ENCODE measurements around the gene CLDN34.
A peak's percentile ranks its signal among the peaks of the same experiment; 100 is the strongest.

The CLDN34 gene

DNA sequence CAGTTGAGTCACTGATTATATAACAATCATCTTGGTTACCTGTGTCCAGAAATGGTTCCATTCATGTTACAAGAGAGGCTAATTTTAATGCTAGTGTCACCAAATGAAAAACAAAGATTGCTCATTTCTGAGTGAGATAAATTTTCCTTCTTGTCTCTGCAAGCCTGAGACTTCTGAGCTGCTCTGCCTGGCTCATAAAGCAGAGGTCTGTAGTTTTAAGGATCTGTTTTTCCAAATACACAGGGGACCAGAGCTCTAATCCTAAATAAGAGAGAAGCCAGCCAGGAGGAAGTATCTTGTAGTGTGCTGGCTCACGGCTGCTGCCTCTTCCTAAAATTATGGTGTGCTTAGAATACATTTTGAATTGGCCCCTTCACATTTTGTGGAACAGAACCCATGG lies 42.6 kb downstream of the CLDN34 start:
- no peak for TF ChIP-seq PAX5 (IDR thresholded peaks at IDR 0.05; ENCODE audit: insufficient read depth, low read length, severe bottlenecking)
- TF ChIP-seq TAF1 (IDR thresholded peaks at IDR 0.05; ENCODE audit: low read depth, low read length), result no peak
- TF ChIP-seq POLR2AphosphoS5 (IDR thresholded peaks at IDR 0.05; ENCODE audit: low read depth, low read length), result no peak
- no peak for TF ChIP-seq POLR2A (IDR thresholded peaks at IDR 0.05; ENCODE audit: low read depth, low read length)
- no peak for TF ChIP-seq POU2F2 (IDR thresholded peaks at IDR 0.05; ENCODE audit: low read depth, low read length)
- TF ChIP-seq SPI1 (IDR thresholded peaks at IDR 0.05; ENCODE audit: low read depth, low read length), result no peak
- FAIRE-seq, result peak; percentile 62
- no peak for DNase-seq (ENCODE audit: insufficient read length, low spot score)

- DNase-seq (ENCODE audit: insufficient read length, low spot score), result no peak
- FAIRE-seq, result no peak
- TF ChIP-seq SPI1 (IDR thresholded peaks at IDR 0.05; ENCODE audit: low read depth, low read length) (no peak), POU2F2 (IDR thresholded peaks at IDR 0.05; ENCODE audit: low read depth, low read length) (no peak), POLR2A (IDR thresholded peaks at IDR 0.05; ENCODE audit: low read depth, low read length) (no peak), PAX5 (IDR thresholded peaks at IDR 0.05; ENCODE audit: insufficient read depth, low read length, severe bottlenecking) (no peak), POLR2AphosphoS5 (IDR thresholded peaks at IDR 0.05; ENCODE audit: low read depth, low read length) (no peak), TAF1 (IDR thresholded peaks at IDR 0.05; ENCODE audit: low read depth, low read length) (no peak)
These were observed 43.5 kb downstream of the CLDN34 start for GRCh38 chrX:10010686-10011085.

DNA sequence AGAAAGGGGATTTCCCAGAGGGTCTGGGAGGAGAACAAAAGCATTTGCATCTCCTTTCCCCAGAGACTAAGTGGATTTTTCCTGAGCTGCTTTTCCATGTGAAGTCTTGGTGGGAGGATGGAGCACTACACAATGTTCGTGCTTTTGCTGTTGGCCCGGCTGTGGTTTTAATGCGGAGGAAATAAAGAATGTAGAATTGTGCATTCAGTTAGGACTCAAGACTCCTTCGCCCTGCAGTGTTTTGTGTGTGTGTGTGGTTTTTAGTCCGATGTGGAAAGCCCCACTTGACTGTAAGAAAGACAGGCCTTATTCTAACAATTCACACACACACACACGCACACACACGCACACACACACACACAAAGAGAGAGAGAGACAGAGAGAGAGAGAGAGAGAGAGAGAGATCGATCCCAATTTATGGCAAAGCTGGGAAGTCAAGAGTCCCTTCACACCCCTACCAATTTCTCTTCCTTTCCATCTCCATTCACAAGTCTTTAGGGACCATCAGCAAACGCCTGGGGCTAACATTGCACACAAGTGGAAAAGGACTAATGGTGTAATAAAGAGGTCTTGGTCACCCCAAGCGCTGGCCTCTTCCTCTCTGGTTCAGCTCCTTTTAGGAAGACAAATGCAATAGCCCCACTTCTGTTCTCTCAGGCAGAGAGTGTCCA lies 44.2 kb downstream of the CLDN34 start:
- TF ChIP-seq POLR2AphosphoS5 (IDR thresholded peaks at IDR 0.05; ENCODE audit: low read depth, low read length) (no peak), TAF1 (IDR thresholded peaks at IDR 0.05; ENCODE audit: low read depth, low read length) (no peak), SPI1 (IDR thresholded peaks at IDR 0.05; ENCODE audit: low read depth, low read length) (no peak), POLR2A (IDR thresholded peaks at IDR 0.05; ENCODE audit: low read depth, low read length) (no peak), POU2F2 (IDR thresholded peaks at IDR 0.05; ENCODE audit: low read depth, low read length) (no peak), PAX5 (IDR thresholded peaks at IDR 0.05; ENCODE audit: insufficient read depth, low read length, severe bottlenecking) (no peak)
- no peak for DNase-seq (ENCODE audit: insufficient read length, low spot score)
- FAIRE-seq, result peak; percentile 66

DNA sequence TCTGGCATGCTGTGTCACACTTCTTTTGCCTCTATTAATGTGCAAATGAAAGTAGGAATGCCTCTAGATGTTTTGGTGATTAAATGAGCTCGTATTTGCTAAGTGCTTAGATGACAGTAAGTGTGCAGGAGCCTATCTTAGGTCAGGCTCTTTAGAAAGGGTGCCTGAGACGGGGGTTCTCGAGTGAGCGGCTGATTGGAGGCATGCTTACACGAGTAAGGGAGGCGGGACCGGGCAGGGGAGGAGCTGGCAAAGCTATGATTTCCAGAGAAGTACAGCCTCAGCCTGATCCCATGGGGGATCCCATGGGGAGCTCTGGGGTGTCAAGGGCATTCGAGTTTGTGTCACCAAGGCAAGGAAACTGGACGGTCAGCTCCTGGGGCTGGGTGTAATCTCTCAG lies 44.8 kb downstream of the CLDN34 start:
- DNase-seq (ENCODE audit: insufficient read length, low spot score), result no peak
- FAIRE-seq, result peak; percentile 83

GRCh38 chrX:10014462-10015354 lies 47.5 kb downstream of the CLDN34 start:
- peak; percentile 96 for FAIRE-seq
- TF ChIP-seq SPI1 (IDR thresholded peaks at IDR 0.05; ENCODE audit: low read depth, low read length) (no peak), TAF1 (IDR thresholded peaks at IDR 0.05; ENCODE audit: low read depth, low read length) (no peak), POLR2A (IDR thresholded peaks at IDR 0.05; ENCODE audit: low read depth, low read length) (no peak), POLR2AphosphoS5 (IDR thresholded peaks at IDR 0.05; ENCODE audit: low read depth, low read length) (no peak; the same call in 1 of the 2 replicates), POU2F2 (IDR thresholded peaks at IDR 0.05; ENCODE audit: low read depth, low read length) (no peak), PAX5 (IDR thresholded peaks at IDR 0.05; ENCODE audit: insufficient read depth, low read length, severe bottlenecking) (no peak)
- peak; percentile 67 for DNase-seq (ENCODE audit: insufficient read length, low spot score)

More for the DNA sequence above, 44.8 kb downstream of the CLDN34 start:
- TF ChIP-seq POLR2AphosphoS5 (IDR thresholded peaks at IDR 0.05; ENCODE audit: low read depth, low read length), result no peak
- no peak for TF ChIP-seq POU2F2 (IDR thresholded peaks at IDR 0.05; ENCODE audit: low read depth, low read length)
- no peak for TF ChIP-seq SPI1 (IDR thresholded peaks at IDR 0.05; ENCODE audit: low read depth, low read length)
- no peak for TF ChIP-seq PAX5 (IDR thresholded peaks at IDR 0.05; ENCODE audit: insufficient read depth, low read length, severe bottlenecking)
- TF ChIP-seq POLR2A (IDR thresholded peaks at IDR 0.05; ENCODE audit: low read depth, low read length), result no peak
- no peak for TF ChIP-seq TAF1 (IDR thresholded peaks at IDR 0.05; ENCODE audit: low read depth, low read length)

- no peak for FAIRE-seq
- TF ChIP-seq POU2F2 (IDR thresholded peaks at IDR 0.05; ENCODE audit: low read depth, low read length) (no peak), POLR2A (IDR thresholded peaks at IDR 0.05; ENCODE audit: low read depth, low read length) (no peak)
- DNase-seq (ENCODE audit: insufficient read length, low spot score), result no peak
These were observed 48.2 kb downstream of the CLDN34 start for GRCh38 chrX:10015355-10015722.

- DNase-seq (ENCODE audit: insufficient read length, low spot score) (no peak), FAIRE-seq (no peak)
- TF ChIP-seq TAF1 (IDR thresholded peaks at IDR 0.05; ENCODE audit: low read depth, low read length) (no peak), SPI1 (IDR thresholded peaks at IDR 0.05; ENCODE audit: low read depth, low read length) (no peak), POLR2A (IDR thresholded peaks at IDR 0.05; ENCODE audit: low read depth, low read length) (no peak), PAX5 (IDR thresholded peaks at IDR 0.05; ENCODE audit: insufficient read depth, low read length, severe bottlenecking) (no peak), POLR2AphosphoS5 (IDR thresholded peaks at IDR 0.05; ENCODE audit: low read depth, low read length) (no peak), POU2F2 (IDR thresholded peaks at IDR 0.05; ENCODE audit: low read depth, low read length) (no peak)
These were observed 48.8 kb downstream of the CLDN34 start for GRCh38 chrX:10015723-10016518.

DNA sequence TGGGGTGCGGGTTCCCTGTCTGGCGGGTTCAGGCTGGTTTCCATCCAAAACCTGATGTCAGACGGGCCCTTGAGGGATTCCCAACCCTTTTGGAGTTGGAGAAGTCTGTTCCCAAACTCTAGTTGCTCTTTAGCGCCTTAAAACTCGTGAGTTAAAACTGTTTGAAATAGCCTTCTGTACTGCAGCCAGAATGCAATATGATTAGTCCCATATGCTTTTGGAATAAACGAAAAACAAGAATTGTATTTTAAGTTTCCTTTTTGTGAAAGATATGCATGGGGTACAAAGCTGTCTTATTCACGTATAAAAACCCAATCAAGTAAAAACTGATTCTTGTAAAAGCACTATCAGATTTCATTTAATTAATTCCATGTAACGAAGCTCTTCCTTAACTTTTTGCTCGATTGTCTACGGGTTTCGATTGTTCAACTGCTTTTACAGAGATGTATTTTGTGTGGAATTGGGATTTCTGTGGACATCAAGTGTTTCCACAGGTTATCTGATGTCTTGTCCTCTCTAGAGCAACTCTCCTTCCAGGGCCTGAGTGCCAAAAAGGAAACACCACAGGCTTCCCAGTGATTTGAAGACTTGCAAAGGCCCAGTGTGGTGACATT lies 49.5 kb downstream of the CLDN34 start:
- FAIRE-seq, result no peak
- TF ChIP-seq POU2F2 (IDR thresholded peaks at IDR 0.05; ENCODE audit: low read depth, low read length) (no peak), POLR2A (IDR thresholded peaks at IDR 0.05; ENCODE audit: low read depth, low read length) (no peak), POLR2AphosphoS5 (IDR thresholded peaks at IDR 0.05; ENCODE audit: low read depth, low read length) (no peak), TAF1 (IDR thresholded peaks at IDR 0.05; ENCODE audit: low read depth, low read length) (no peak), PAX5 (IDR thresholded peaks at IDR 0.05; ENCODE audit: insufficient read depth, low read length, severe bottlenecking) (no peak), SPI1 (IDR thresholded peaks at IDR 0.05; ENCODE audit: low read depth, low read length) (no peak)
- DNase-seq (ENCODE audit: insufficient read length, low spot score), result no peak
